ENCODE results near the gene HSPH1.

- TF ChIP-seq BACH2 (CRISPR knock-in tag; IDR thresholded peaks at IDR 0.05; ENCODE audit: borderline replicate concordance), result no peak
- no peak for TF ChIP-seq ESRRG (CRISPR knock-in tag; IDR thresholded peaks at IDR 0.05)
- TF ChIP-seq ARNTL (CRISPR knock-in tag; IDR thresholded peaks at IDR 0.05; ENCODE audit: borderline replicate concordance, low read depth), result no peak
- no peak for TF ChIP-seq ZNF8 (CRISPR knock-in tag; IDR thresholded peaks at IDR 0.05)
- no peak for TF ChIP-seq RARB (CRISPR knock-in tag; IDR thresholded peaks at IDR 0.05)
These were observed 46.2 kb upstream of the HSPH1 start for GRCh38 chr13:31207661-31208552.

Measured in SK-N-SH treated with all-trans-retinoic acid at 6 μM for 48 hours (cell line).